ENCODE measurements around the gene OR7G1. TPM values are rescaled to one million over a fixed set of nuclear protein-coding genes. Genes with fewer than 3 reads are reported as not detected.

The OR7G1 gene
- total RNA-seq, 2 donors from 2014 or later = not detected

DNA sequence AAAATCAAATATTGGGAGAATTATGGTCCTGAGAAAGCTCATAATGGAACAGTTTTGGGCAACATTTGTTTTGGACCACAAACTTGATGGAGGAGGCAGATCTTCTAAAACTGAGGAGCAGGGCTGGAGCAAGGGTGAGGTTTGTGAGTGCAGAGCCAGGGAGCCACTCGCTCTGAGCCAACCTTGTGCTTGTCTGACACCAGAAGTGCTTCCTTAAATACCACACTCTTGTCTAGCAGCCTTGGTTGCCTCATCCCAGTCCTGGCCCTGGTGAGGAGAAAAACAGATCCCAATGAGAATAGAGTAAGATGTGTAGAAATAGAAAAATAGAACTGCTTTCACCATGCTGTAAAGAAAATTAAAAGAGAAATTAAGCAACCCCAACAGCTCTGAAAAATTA lies 31.3 kb upstream of the OR7G1 start:
- Histone ChIP-seq H3K4me3 (no peak overlapping the region), H3K27me3 (replicated peaks; ENCODE audit: insufficient read depth) (no peaks in the 10 kb centered on the region), H3K36me3 (peaks cover 8% of the 10 kb centered on the region), H3K4me1 (ENCODE audit: control insufficient read depth in 1 of 2, low read depth in 2 of 2) (peaks cover 4 to 9% of the 10 kb centered on the region in 2 donors), H3K27ac (no peak overlapping the region), H3K9me3 (peaks cover 16% of the 10 kb centered on the region)
- ATAC-seq (ENCODE audit: insufficient number of reproducible peaks, low FRiP score, low read depth) (no peak), DNase-seq (ENCODE audit: low spot score) (no peak)
- TF ChIP-seq, protein P1, sequence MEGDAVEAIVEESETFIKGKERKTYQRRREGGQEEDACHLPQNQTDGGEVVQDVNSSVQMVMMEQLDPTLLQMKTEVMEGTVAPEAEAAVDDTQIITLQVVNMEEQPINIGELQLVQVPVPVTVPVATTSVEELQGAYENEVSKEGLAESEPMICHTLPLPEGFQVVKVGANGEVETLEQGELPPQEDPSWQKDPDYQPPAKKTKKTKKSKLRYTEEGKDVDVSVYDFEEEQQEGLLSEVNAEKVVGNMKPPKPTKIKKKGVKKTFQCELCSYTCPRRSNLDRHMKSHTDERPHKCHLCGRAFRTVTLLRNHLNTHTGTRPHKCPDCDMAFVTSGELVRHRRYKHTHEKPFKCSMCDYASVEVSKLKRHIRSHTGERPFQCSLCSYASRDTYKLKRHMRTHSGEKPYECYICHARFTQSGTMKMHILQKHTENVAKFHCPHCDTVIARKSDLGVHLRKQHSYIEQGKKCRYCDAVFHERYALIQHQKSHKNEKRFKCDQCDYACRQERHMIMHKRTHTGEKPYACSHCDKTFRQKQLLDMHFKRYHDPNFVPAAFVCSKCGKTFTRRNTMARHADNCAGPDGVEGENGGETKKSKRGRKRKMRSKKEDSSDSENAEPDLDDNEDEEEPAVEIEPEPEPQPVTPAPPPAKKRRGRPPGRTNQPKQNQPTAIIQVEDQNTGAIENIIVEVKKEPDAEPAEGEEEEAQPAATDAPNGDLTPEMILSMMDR (IDR thresholded peaks at IDR 0.05) = no peak

DNA sequence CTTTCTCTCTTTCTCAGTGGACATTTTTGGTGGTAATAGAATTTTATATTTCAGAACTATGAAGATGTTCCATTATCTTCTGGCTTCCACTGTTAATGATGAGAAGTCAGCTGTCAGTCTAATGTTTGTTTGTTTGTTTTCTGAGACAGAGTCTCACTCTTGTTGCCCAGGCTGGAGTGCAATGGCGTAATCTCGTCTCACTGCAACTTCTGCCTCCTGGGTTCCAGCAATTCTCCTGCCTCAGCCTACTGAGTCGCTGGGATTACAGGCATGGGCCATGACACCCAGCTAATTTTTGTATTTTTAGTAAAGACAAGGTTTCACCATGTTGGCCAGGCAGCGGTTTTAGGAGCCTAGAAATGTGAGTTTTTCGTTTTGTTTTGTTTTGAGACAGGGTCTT lies 29.4 kb upstream of the OR7G1 start:
- Histone ChIP-seq H3K27me3 (replicated peaks; ENCODE audit: insufficient read depth) (no peaks in the 10 kb centered on the region), H3K9me3 (peaks cover 11% of the 10 kb centered on the region), H3K4me3 (no peak overlapping the region), H3K36me3 (peaks cover 8% of the 10 kb centered on the region), H3K27ac (no peak overlapping the region), H3K4me1 (ENCODE audit: control insufficient read depth in 1 of 2, low read depth in 2 of 2) (peaks cover 14 to 20% of the 10 kb centered on the region in 2 donors)
- TF ChIP-seq, protein P1 (IDR thresholded peaks at IDR 0.05) = no peak
- DNase-seq (ENCODE audit: low spot score) (no peak), ATAC-seq (ENCODE audit: insufficient number of reproducible peaks, low FRiP score, low read depth) (no peak)

DNA sequence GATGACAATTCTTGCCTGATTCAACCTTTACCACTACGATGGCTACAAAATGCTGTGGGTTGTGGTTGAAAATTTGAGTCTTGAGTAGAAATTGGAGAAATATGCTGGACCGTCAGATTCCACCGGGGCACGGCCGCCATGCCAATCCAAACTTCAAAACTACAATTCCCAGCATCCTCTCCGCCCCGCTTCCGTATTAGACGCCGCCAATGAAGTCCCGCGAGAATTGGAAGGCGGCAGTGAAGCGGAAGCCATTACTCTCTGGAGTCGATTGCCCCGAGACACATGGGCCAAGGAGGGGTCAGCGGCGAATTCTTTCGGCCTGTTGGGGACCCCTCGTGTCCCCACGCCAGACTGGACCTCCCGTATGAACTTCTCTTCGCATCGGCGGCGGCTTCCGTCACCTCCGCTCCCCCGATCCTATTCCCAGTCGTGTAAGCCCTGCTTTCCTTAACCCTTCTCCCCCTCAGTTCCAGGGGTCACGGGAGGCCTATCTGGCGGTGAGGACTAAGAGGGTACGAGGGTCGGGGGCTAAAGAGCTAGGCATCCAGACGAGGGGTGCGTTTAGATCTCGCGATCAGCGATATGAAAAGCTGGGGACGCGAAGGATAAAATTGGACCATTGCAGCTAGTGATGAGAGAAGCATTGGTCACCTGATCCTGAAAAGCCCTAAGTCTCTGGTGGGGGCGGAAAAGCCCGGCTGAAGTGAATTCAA lies 24.8 kb upstream of the OR7G1 start, which contains the start of gene ZNF317:
Gene ZNF317, plus strand, starts transcription at position 239 of the 716 bp plus-strand sequence. CDS start 15,620 bp downstream, outside the sequence.
- H3K4me3 ChIP-seq = peak within 1 kb of the TSS; percentile 92
- no peaks in the 10 kb centered on the region for H3K36me3 ChIP-seq
- H3K27me3 ChIP-seq (replicated peaks; ENCODE audit: insufficient read depth) = no peaks in the 10 kb centered on the region
- ATAC-seq (ENCODE audit: insufficient number of reproducible peaks, low FRiP score, low read depth) (peak; percentile 96), DNase-seq (ENCODE audit: low spot score) (peak; percentile 94)
- TF ChIP-seq, protein P1 (IDR thresholded peaks at IDR 0.05) = no peak
- peaks cover 14 to 23% of the 10 kb centered on the region in 2 donors for H3K4me1 ChIP-seq (ENCODE audit: control insufficient read depth in 1 of 2, low read depth in 2 of 2)
- peaks cover 8% of the 10 kb centered on the region for H3K9me3 ChIP-seq
- H3K27ac ChIP-seq = peak within 1 kb of the TSS; percentile 75 to 86

DNA sequence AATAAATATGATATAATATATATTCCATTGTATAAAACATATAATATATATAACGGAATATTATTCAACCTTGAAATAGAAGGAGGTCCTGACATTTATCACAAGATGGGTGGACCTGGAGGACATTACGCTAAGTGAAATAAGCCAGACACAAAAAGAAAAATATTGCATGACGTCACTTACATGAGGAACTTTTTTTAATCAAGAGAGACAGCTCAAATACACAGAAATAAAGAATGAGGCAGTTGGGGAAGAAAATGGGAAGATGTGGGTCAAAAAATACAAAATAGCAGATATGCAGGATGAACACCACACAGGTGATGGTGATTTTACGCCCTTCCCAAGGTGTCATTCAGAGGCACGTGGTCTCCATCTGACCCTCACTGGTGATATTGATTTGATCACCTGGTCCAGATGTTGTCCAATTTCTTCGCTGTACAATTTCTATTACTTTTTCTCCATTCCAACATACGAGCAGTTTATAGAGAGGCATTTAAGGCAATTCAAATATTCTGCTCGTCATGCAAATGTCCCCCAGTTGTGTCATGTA lies 24.1 kb upstream of the OR7G1 start:
- DNase-seq (ENCODE audit: low spot score) = no peak
- Histone ChIP-seq H3K4me3 (peak overlapping the region; percentile 92), H3K4me1 (ENCODE audit: control insufficient read depth in 1 of 2, low read depth in 2 of 2) (peaks cover 14 to 23% of the 10 kb centered on the region in 2 donors), H3K27ac (peak overlapping the region; percentile 75 to 86), H3K9me3 (peaks cover 2% of the 10 kb centered on the region), H3K36me3 (no peaks in the 10 kb centered on the region), H3K27me3 (replicated peaks; ENCODE audit: insufficient read depth) (no peaks in the 10 kb centered on the region)
- ATAC-seq (ENCODE audit: insufficient number of reproducible peaks, low FRiP score, low read depth) = no peak
- TF ChIP-seq, protein P1 (IDR thresholded peaks at IDR 0.05) = no peak

DNA sequence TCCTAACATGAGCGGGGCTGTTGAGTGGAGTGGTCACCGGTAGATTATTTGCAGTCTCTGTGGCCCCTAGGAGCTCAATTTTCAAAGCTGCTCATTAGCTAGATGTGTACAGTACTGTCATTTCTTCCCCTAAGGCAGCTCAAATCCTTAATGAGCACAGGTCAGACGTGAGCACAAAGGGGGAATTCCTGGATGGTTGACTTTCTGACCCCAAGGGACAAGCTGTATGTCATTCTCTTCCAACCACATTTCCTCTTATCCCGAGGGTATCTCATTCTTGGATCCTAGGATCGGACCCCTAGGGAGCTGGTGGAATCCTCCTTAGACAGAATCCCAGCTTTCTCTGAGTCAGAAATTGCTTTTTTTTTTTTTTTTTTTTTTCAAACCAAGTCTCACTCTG lies 16.9 kb upstream of the OR7G1 start:
- no peaks in the 10 kb centered on the region for H3K4me1 ChIP-seq (ENCODE audit: control insufficient read depth in 1 of 2, low read depth in 2 of 2)
- no peaks in the 10 kb centered on the region for H3K9me3 ChIP-seq
- H3K36me3 ChIP-seq = no peaks in the 10 kb centered on the region
- TF ChIP-seq, protein P1 (IDR thresholded peaks at IDR 0.05) = no peak
- no peaks in the 10 kb centered on the region for H3K27me3 ChIP-seq (replicated peaks; ENCODE audit: insufficient read depth)
- no peak for DNase-seq (ENCODE audit: low spot score)
- no peak overlapping the region for H3K4me3 ChIP-seq
- ATAC-seq (ENCODE audit: insufficient number of reproducible peaks, low FRiP score, low read depth) = no peak
- no peak overlapping the region for H3K27ac ChIP-seq
